ENCODE data around the gene GRID1.
"Not testable (repeated sequence)": the region's sequence is repeated elsewhere in the genome, so short reads cannot be mapped to it uniquely, and the experiment has no call there.

GRID1 gene

GRCh38 chr10:86242761-86243160, 123.8 kb downstream of the GRID1 start:
- H3K9me3 ChIP-seq (ENCODE audit: low read depth, low read length), result no peaks in the 10 kb centered on the region
- no peak for DNase-seq (ENCODE audit: low read depth, low spot score)
- H3K4me3 ChIP-seq, result no peak overlapping the region
- H3K9ac ChIP-seq (ENCODE audit: insufficient read length), result no peak overlapping the region
- no peaks in the 10 kb centered on the region for H3K36me3 ChIP-seq (ENCODE audit: insufficient read depth, low read length)
- TF ChIP-seq EZH2 (IDR thresholded peaks at IDR 0.05) (no peak), POLR2AphosphoS5 (IDR thresholded peaks at IDR 0.05; ENCODE audit: borderline replicate concordance, low read depth, low read length) (no peak), FOXP2 (optimal IDR thresholded peaks at IDR 0.05; ENCODE audit: control extremely low read depth, extremely low read length, insufficient read depth) (no peak)
- H3K27ac ChIP-seq, result no peak overlapping the region

- H3K4me3 ChIP-seq; DNase-seq (ENCODE audit: low read depth, low spot score); H3K27ac ChIP-seq; H3K9me3 ChIP-seq (ENCODE audit: low read depth, low read length); H3K9ac ChIP-seq (ENCODE audit: insufficient read length); H3K36me3 ChIP-seq (ENCODE audit: insufficient read depth, low read length): not testable (repeated sequence)
Observed at GRCh38 chr10:86238089-86238488, 128.5 kb downstream of the GRID1 start.

- DNase-seq (ENCODE audit: low read depth, low spot score), result no peak
- Histone ChIP-seq H3K9ac (ENCODE audit: insufficient read length) (no peak overlapping the region), H3K4me3 (no peak overlapping the region), H3K36me3 (ENCODE audit: insufficient read depth, low read length) (no peaks in the 10 kb centered on the region), H3K9me3 (ENCODE audit: low read depth, low read length) (no peaks in the 10 kb centered on the region), H3K27ac (no peak overlapping the region)
- no peak for TF ChIP-seq FOXP2 (optimal IDR thresholded peaks at IDR 0.05; ENCODE audit: control extremely low read depth, extremely low read length, insufficient read depth)
- TF ChIP-seq POLR2AphosphoS5 (IDR thresholded peaks at IDR 0.05; ENCODE audit: borderline replicate concordance, low read depth, low read length), result no peak
- no peak for TF ChIP-seq EZH2 (IDR thresholded peaks at IDR 0.05)
Observed at GRCh38 chr10:86234541-86235270, 131.9 kb downstream of the GRID1 start.

- TF ChIP-seq EZH2 (IDR thresholded peaks at IDR 0.05), result no peak
- TF ChIP-seq POLR2AphosphoS5 (IDR thresholded peaks at IDR 0.05; ENCODE audit: borderline replicate concordance, low read depth, low read length), result no peak
- TF ChIP-seq FOXP2 (optimal IDR thresholded peaks at IDR 0.05; ENCODE audit: control extremely low read depth, extremely low read length, insufficient read depth), result no peak
- Histone ChIP-seq H3K36me3 (ENCODE audit: insufficient read depth, low read length) (no peaks in the 10 kb centered on the region), H3K4me3 (no peak overlapping the region), H3K9me3 (ENCODE audit: low read depth, low read length) (no peaks in the 10 kb centered on the region), H3K27ac (no peak overlapping the region), H3K9ac (ENCODE audit: insufficient read length) (no peak overlapping the region)
- DNase-seq (ENCODE audit: low read depth, low spot score), result no peak
Observed at GRCh38 chr10:86234107-86234506, 132.5 kb downstream of the GRID1 start.

GRCh38 chr10:86233131-86233530, 133.5 kb downstream of the GRID1 start:
- no peak for DNase-seq (ENCODE audit: low read depth, low spot score)
- H3K4me3 ChIP-seq, result no peak overlapping the region
- H3K27ac ChIP-seq, result no peak overlapping the region
- TF ChIP-seq EZH2 (IDR thresholded peaks at IDR 0.05), result no peak
- H3K9ac ChIP-seq (ENCODE audit: insufficient read length), result no peak overlapping the region
- H3K36me3 ChIP-seq (ENCODE audit: insufficient read depth, low read length), result no peaks in the 10 kb centered on the region
- no peaks in the 10 kb centered on the region for H3K9me3 ChIP-seq (ENCODE audit: low read depth, low read length)

- TF ChIP-seq FOXP2 (optimal IDR thresholded peaks at IDR 0.05; ENCODE audit: control extremely low read depth, extremely low read length, insufficient read depth) (no peak), POLR2AphosphoS5 (IDR thresholded peaks at IDR 0.05; ENCODE audit: borderline replicate concordance, low read depth, low read length) (no peak), EZH2 (IDR thresholded peaks at IDR 0.05) (no peak)
- no peak overlapping the region for H3K9ac ChIP-seq (ENCODE audit: insufficient read length)
- H3K27ac ChIP-seq, result no peak overlapping the region
- no peak for DNase-seq (ENCODE audit: low read depth, low spot score)
- H3K4me3 ChIP-seq, result no peak overlapping the region
- H3K36me3 ChIP-seq (ENCODE audit: insufficient read depth, low read length), result no peaks in the 10 kb centered on the region
- no peaks in the 10 kb centered on the region for H3K9me3 ChIP-seq (ENCODE audit: low read depth, low read length)
Observed at GRCh38 chr10:86232644-86233043, 134.0 kb downstream of the GRID1 start.

GRCh38 chr10:86231796-86232560, 134.6 kb downstream of the GRID1 start:
- TF ChIP-seq FOXP2 (optimal IDR thresholded peaks at IDR 0.05; ENCODE audit: control extremely low read depth, extremely low read length, insufficient read depth) (no peak), POLR2AphosphoS5 (IDR thresholded peaks at IDR 0.05; ENCODE audit: borderline replicate concordance, low read depth, low read length) (no peak), EZH2 (IDR thresholded peaks at IDR 0.05) (no peak)
- Histone ChIP-seq H3K36me3 (ENCODE audit: insufficient read depth, low read length) (no peaks in the 10 kb centered on the region), H3K4me3 (no peak overlapping the region), H3K27ac (no peak overlapping the region), H3K9ac (ENCODE audit: insufficient read length) (no peak overlapping the region), H3K9me3 (ENCODE audit: low read depth, low read length) (no peaks in the 10 kb centered on the region)
- no peak for DNase-seq (ENCODE audit: low read depth, low spot score)

GRCh38 chr10:86230557-86231180, 135.9 kb downstream of the GRID1 start:
- TF ChIP-seq FOXP2 (optimal IDR thresholded peaks at IDR 0.05; ENCODE audit: control extremely low read depth, extremely low read length, insufficient read depth) (no peak), EZH2 (IDR thresholded peaks at IDR 0.05) (no peak), POLR2AphosphoS5 (IDR thresholded peaks at IDR 0.05; ENCODE audit: borderline replicate concordance, low read depth, low read length) (no peak)
- Histone ChIP-seq H3K4me3 (no peak overlapping the region), H3K9ac (ENCODE audit: insufficient read length) (no peak overlapping the region), H3K27ac (no peak overlapping the region), H3K36me3 (ENCODE audit: insufficient read depth, low read length) (no peaks in the 10 kb centered on the region), H3K9me3 (ENCODE audit: low read depth, low read length) (no peaks in the 10 kb centered on the region)
- DNase-seq (ENCODE audit: low read depth, low spot score), result no peak
